Immature natural killer cell (primary cell): Measurements from ENCODE around the gene NPHS1. TPM values are rescaled to one million over a fixed set of nuclear protein-coding genes. Genes with fewer than 3 reads are reported as not detected.
A peak's percentile ranks its signal among the peaks of the same experiment; 100 is the strongest.
"Not testable (repeated sequence)": the region's sequence is repeated elsewhere in the genome, so short reads cannot be mapped to it uniquely, and the experiment has no call there.

Experiments used
- DNase-seq, 3 donors: peaks; one replicate each; pipeline ENCODE4 v3.0.0; 2022; ENCODE audit warnings: mixed read lengths in 1 of 3
- H3K27ac Mint-ChIP-seq, 6 donors: one replicate each; pipeline ENCODE4 v1.8.0; 2020; ENCODE audit warnings: mixed read lengths in 6 of 6, mild to moderate bottlenecking in 5 of 6, inconsistent platforms in 4 of 6, moderate library complexity in 3 of 6
- H3K27me3 Mint-ChIP-seq, 3 donors: one replicate each; pipeline ENCODE4 v1.8.0; 2020 to 2021; ENCODE audit warnings: low read depth in 3 of 3, mild to moderate bottlenecking in 3 of 3, mixed read lengths in 3 of 3, moderate library complexity in 3 of 3, inconsistent platforms in 1 of 3
- H3K36me3 Mint-ChIP-seq, 3 donors: one replicate each; pipeline ENCODE4 v1.8.0; 2020; ENCODE audit warnings: mixed read lengths in 3 of 3, inconsistent platforms in 2 of 3, mild to moderate bottlenecking in 2 of 3
- H3K4me1 Mint-ChIP-seq, 2 donors: one replicate each; pipeline ENCODE4 v1.8.0; 2020; ENCODE audit warnings: inconsistent platforms in 2 of 2, mild to moderate bottlenecking in 2 of 2, mixed read lengths in 2 of 2, moderate library complexity in 1 of 2
- H3K4me3 Mint-ChIP-seq, 5 donors: one replicate each; pipeline ENCODE4 v1.8.0; 2020; ENCODE audit warnings: mild to moderate bottlenecking in 5 of 5, mixed read lengths in 5 of 5, inconsistent platforms in 3 of 5, moderate library complexity in 3 of 5
- H3K9me3 Mint-ChIP-seq, 6 donors: one replicate each; pipeline ENCODE4 v1.8.0; 2020; ENCODE audit warnings: mild to moderate bottlenecking in 6 of 6, mixed read lengths in 6 of 6, inconsistent platforms in 4 of 6, moderate library complexity in 3 of 6
- polyA plus RNA-seq, 3 donors: library from polyadenylated mRNA; unstranded; fragments of 300-500 nt; fragmentation: Illumina TruSeq; gene quantifications; one replicate each; pipeline ENCODE4 v1.2.3, GENCODE V29; 2021

NPHS1 gene
- polyA plus RNA-seq, 3 donors from 2014 or later, result not detected

- Mint-ChIP-seq H3K27ac (peak overlapping the region in 1 of 6 donors; percentile 70), H3K4me1 (peaks cover 3 to 9% of the 10 kb centered on the region in 2 donors), H3K27me3 (peaks cover 0 to 4% (median 0%) of the 10 kb centered on the region in 3 donors), H3K36me3 (peaks cover 13 to 30% (median 22%) of the 10 kb centered on the region in 3 donors), H3K9me3 (no peaks in the 10 kb centered on the region), H3K4me3 (no peak overlapping the region)
- no peak for DNase-seq
These were observed 34.9 kb upstream of the NPHS1 start for GRCh38 chr19:35887197-35887596.

DNA sequence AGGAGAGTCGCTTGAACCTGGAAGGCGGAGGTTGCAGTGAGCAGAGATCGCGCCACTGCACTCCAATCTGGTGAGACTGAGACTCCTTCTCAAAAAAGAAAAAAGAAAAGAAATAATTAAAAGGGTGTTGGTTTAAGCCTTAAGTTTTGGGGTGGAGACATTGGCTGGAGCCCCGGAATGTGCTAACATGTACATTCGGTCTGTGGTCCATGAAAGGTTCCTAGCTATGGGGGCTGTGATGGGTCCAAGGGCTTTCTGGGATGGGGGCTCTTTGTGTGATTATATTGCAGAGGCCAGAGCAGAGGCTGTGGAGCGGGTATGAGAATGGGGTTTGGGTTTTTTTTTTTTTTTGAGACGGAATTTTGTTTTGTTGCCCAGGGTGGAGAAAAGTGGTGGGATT lies 33.6 kb upstream of the NPHS1 start:
- H3K4me1 Mint-ChIP-seq, result peaks cover 6 to 9% of the 10 kb centered on the region in 2 donors
- H3K36me3 Mint-ChIP-seq, result peaks cover 13 to 28% (median 20%) of the 10 kb centered on the region in 3 donors
- H3K27me3 Mint-ChIP-seq, result peaks cover 2 to 4% (median 3%) of the 10 kb centered on the region in 3 donors
- no peak for DNase-seq
- no peak overlapping the region for H3K4me3 Mint-ChIP-seq
- no peaks in the 10 kb centered on the region for H3K9me3 Mint-ChIP-seq
- H3K27ac Mint-ChIP-seq, result peak overlapping the region in 3 of 6 donors; percentile 39 to 60 (median 57)

GRCh38 chr19:35885225-35885738 lies 33.0 kb upstream of the NPHS1 start:
- no peak for DNase-seq
- Mint-ChIP-seq H3K4me3 (no peak overlapping the region), H3K36me3 (peaks cover 13 to 26% (median 18%) of the 10 kb centered on the region in 3 donors), H3K4me1 (peaks cover 6 to 8% of the 10 kb centered on the region in 2 donors), H3K27ac (peak overlapping the region in 3 of 6 donors; percentile 48 to 67 (median 56)), H3K27me3 (peaks cover 2 to 4% (median 3%) of the 10 kb centered on the region in 3 donors), H3K9me3 (no peaks in the 10 kb centered on the region)

DNA sequence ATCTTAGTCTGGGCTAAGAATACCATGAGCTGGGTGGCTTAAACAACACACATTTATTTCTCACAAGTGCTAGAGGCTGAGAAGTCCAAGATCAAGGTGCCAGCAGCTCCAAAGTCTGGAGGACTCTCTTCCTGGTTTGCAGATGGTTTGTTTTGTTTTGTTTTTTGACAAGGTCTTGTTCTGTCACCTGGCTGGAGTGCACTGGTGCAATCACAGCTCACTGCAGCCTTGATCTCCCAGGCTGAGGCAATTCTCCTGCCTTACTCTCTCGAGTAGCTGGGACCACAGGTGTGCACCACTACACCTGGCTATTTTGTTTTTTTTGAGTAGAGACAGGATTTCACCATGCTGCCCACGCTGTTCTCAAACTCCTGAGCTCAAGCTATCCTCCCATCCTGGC lies 31.6 kb upstream of the NPHS1 start:
- Mint-ChIP-seq H3K9me3 (no peaks in the 10 kb centered on the region), H3K4me3 (no peak overlapping the region), H3K27ac (no peak overlapping the region), H3K4me1 (peaks cover 6 to 9% of the 10 kb centered on the region in 2 donors), H3K27me3 (peaks cover 6 to 10% (median 9%) of the 10 kb centered on the region in 3 donors), H3K36me3 (peaks cover 9 to 17% (median 9%) of the 10 kb centered on the region in 3 donors)
- DNase-seq, result no peak

DNA sequence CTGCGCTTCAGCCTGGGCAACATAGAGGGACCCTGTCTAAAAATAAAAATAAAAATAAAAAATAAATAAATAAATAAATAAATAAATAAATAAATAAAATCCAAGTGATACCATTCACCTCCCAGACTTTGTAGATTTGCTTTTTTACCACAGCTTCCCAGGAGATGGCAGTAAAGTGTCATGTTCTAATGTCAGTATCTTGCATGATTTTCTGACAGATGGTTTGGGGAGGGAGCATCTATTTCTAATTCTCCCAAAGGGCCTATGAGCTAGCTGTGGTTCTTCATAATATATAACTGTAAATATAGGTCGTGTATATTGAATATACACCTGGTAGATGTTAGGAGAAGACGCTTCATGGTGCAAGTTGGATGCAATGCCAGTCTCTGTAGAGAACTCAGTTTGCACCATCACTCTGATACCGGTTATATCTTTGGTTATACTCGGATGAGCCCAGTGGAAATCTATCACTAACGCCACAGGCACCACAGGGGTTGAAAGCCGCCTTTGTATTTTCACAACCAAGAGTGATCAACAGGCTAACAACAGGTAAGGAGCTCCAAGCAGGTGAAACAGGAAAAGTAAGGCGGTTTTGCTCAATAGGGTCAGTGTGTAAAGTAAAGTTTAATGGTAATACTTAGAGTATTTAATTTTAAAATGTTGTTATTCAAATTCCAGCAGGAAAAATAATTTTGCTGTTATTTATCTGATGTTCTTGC lies 30.0 kb upstream of the NPHS1 start:
- Mint-ChIP-seq H3K4me3 (no peak overlapping the region), H3K4me1 (peaks cover 6 to 8% of the 10 kb centered on the region in 2 donors), H3K27ac (peak overlapping the region in 3 of 6 donors; percentile 7 to 82 (median 76)), H3K36me3 (peaks cover 0 to 6% (median 4%) of the 10 kb centered on the region in 3 donors), H3K9me3 (no peaks in the 10 kb centered on the region), H3K27me3 (peaks cover 6 to 16% (median 10%) of the 10 kb centered on the region in 3 donors)
- DNase-seq, result peak; percentile 67 to 77 (median 69)

DNA sequence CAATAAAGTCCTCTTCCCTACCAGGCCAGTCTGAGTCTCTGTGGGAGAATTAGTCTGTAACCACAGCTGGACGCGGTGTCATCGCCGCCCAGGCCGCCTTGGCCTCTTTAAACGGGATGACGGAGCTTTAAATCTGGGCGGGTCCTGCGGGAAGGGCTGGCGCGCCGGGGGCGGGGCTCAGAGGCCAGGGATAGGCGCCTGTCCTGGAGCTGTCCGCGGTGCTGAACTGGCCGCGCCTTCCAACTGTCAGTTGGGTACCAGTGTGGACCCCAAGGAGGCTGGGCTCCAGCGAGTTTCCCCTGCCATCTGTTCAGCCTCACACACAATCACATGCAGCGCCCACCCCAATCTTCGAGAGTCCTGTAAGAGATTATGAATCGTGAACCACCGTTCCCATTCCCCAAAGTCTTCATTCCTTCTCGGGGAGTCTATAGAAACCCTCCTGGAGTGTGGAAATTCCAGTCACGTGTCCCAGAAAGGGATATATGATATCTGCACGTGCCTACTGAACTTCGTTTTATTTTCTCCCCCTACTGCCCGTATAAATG lies 27.5 kb upstream of the NPHS1 start:
- H3K4me1 Mint-ChIP-seq, result peaks cover 6 to 8% of the 10 kb centered on the region in 2 donors
- no peak overlapping the region for H3K4me3 Mint-ChIP-seq
- no peaks in the 10 kb centered on the region for H3K36me3 Mint-ChIP-seq
- H3K27ac Mint-ChIP-seq, result no peak overlapping the region
- no peaks in the 10 kb centered on the region for H3K9me3 Mint-ChIP-seq
- peak; percentile 64 to 69 (median 65) for DNase-seq
- peaks cover 8 to 17% (median 12%) of the 10 kb centered on the region in 3 donors for H3K27me3 Mint-ChIP-seq

DNA sequence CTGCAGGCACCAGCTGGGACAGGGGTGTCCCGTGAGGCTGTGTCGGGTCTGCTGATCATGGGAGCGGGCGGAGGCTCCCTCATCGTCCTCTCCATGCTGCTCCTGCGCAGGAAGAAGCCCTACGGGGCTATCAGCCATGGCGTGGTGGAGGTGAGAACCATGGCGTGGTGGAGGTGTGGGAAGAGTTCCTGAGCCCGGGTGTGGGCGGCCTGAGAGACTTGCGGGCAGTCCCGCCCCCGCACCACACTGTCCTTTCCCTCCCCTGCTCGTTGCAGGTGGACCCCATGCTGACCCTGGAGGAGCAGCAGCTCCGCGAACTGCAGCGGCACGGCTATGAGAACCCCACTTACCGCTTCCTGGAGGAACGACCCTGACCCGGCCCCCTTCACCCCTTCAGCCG lies 26.8 kb upstream of the NPHS1 start:
- H3K4me3 Mint-ChIP-seq, result no peak overlapping the region
- no peak for DNase-seq
- H3K27me3 Mint-ChIP-seq, result peaks cover 8 to 18% (median 12%) of the 10 kb centered on the region in 3 donors
- H3K4me1 Mint-ChIP-seq, result peaks cover 6 to 8% of the 10 kb centered on the region in 2 donors
- H3K36me3 Mint-ChIP-seq, result no peaks in the 10 kb centered on the region
- no peak overlapping the region for H3K27ac Mint-ChIP-seq
- H3K9me3 Mint-ChIP-seq, result no peaks in the 10 kb centered on the region

GRCh38 chr19:35874392-35874930 lies 22.2 kb upstream of the NPHS1 start:
- H3K27me3 Mint-ChIP-seq, result peaks cover 13 to 20% (median 15%) of the 10 kb centered on the region in 3 donors
- DNase-seq, result no peak
- no peak overlapping the region for H3K4me3 Mint-ChIP-seq
- H3K9me3 Mint-ChIP-seq, result no peaks in the 10 kb centered on the region
- peaks cover 7 to 9% of the 10 kb centered on the region in 2 donors for H3K4me1 Mint-ChIP-seq
- H3K27ac Mint-ChIP-seq, result no peak overlapping the region
- no peaks in the 10 kb centered on the region for H3K36me3 Mint-ChIP-seq

DNA sequence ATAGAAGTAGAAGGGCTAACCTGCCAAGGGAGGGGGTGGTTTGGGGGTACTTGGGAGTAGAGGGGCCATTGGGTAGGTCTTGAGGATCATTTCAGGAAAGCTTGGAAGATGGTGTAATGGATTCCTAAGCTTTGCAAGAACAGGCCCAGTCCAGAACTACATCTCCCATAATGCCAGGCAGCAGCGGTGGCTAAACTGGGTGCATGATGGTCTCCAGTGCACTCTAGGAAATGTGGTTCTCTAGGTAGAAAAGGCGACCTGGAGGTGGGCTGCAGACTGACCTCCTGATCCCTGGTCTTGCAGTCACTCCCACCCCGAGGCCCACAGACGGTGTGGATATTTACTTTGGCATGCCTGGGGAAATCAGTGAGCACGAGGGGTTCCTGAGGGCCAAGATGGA lies 19.9 kb upstream of the NPHS1 start:
- no peak overlapping the region for H3K4me3 Mint-ChIP-seq
- H3K27me3 Mint-ChIP-seq, result peaks cover 18 to 26% (median 19%) of the 10 kb centered on the region in 3 donors
- H3K36me3 Mint-ChIP-seq, result no peaks in the 10 kb centered on the region
- peaks cover 15 to 16% of the 10 kb centered on the region in 2 donors for H3K4me1 Mint-ChIP-seq
- no peak for DNase-seq
- H3K9me3 Mint-ChIP-seq, result no peaks in the 10 kb centered on the region
- H3K27ac Mint-ChIP-seq, result no peak overlapping the region

DNA sequence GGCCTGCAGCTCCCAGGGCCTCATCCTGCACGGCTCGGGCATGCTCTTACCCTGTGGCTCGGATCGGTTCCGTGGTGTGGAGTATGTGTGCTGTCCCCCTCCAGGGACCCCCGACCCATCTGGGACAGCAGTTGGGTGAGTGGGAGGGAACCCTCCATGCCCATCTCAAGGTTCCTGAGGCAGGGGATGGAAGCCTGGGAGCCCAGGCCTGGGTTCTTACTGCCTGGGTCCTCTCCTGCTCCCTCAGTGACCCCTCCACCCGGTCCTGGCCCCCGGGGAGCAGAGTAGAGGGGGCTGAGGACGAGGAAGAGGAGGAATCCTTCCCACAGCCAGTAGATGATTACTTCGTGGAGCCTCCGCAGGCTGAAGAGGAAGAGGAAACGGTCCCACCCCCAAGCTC lies 19.3 kb upstream of the NPHS1 start:
- Mint-ChIP-seq H3K9me3 (no peaks in the 10 kb centered on the region), H3K4me1 (peaks cover 15 to 16% of the 10 kb centered on the region in 2 donors), H3K4me3 (no peak overlapping the region), H3K27ac (no peak overlapping the region), H3K27me3 (peaks cover 19 to 26% (median 20%) of the 10 kb centered on the region in 3 donors), H3K36me3 (no peaks in the 10 kb centered on the region)
- no peak for DNase-seq

DNA sequence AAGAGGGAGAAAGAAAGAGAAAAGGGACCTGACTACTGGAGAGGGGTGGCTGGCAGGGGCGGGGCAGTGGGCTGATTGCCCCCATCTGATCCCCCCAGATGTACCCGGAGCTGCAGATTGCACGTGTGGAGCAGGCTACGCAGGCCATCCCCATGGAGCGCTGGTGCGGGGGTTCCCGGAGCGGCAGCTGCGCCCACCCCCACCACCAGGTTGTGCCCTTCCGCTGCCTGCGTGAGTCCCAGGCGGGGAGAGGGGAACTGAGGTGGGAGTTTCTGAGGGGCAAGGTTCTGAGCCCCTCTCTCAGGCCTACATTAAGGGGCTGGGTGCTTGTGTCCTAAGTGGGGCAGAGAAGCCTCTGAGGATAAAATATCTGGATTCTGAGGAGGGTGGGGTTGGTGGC lies 18.5 kb upstream of the NPHS1 start:
- Mint-ChIP-seq H3K4me3 (no peak overlapping the region), H3K4me1 (peaks cover 15 to 16% of the 10 kb centered on the region in 2 donors), H3K27ac (no peak overlapping the region), H3K9me3 (no peaks in the 10 kb centered on the region), H3K36me3 (no peaks in the 10 kb centered on the region), H3K27me3 (peaks cover 18 to 24% (median 23%) of the 10 kb centered on the region in 3 donors)
- no peak for DNase-seq

DNA sequence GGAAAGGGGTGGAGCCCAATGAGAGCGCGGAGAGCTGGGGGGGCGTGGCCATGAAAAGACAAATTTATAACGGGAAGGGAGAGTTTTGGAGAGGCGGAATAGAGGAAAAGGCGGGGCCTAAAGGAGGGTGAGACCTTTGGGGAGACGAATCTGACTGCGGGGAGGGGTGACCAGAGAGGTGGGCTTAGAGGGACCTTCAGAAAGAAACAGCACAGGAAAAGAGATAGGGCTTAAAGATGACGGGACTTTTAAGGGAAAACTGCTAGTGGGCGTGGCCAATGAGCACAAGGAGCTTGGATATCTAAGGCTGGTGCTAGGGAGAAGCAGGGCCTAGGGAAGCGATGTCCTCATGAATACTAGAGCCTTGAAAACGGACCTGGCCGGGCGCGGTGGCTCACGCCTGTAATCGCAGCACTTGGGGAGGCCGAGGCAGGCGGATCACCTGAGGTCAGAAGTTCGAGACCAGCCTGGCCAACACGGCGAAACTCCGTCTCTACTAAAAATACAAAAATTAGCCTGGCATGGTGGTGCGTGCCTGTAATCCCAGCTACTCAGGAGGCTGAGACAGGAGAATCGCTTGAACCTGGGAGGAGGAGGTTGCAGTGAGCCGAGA lies 17.9 kb upstream of the NPHS1 start:
- H3K36me3 Mint-ChIP-seq, DNase-seq, H3K9me3 Mint-ChIP-seq: not testable (repeated sequence)
- Mint-ChIP-seq H3K27me3 (peaks cover 15 to 27% (median 24%) of the 10 kb centered on the region in 3 donors), H3K4me3 (peak overlapping the region; percentile 42 to 67 (median 62)), H3K27ac (peak overlapping the region in 1 of 6 donors; percentile 28), H3K4me1 (peaks cover 15 to 16% of the 10 kb centered on the region in 2 donors)

DNA sequence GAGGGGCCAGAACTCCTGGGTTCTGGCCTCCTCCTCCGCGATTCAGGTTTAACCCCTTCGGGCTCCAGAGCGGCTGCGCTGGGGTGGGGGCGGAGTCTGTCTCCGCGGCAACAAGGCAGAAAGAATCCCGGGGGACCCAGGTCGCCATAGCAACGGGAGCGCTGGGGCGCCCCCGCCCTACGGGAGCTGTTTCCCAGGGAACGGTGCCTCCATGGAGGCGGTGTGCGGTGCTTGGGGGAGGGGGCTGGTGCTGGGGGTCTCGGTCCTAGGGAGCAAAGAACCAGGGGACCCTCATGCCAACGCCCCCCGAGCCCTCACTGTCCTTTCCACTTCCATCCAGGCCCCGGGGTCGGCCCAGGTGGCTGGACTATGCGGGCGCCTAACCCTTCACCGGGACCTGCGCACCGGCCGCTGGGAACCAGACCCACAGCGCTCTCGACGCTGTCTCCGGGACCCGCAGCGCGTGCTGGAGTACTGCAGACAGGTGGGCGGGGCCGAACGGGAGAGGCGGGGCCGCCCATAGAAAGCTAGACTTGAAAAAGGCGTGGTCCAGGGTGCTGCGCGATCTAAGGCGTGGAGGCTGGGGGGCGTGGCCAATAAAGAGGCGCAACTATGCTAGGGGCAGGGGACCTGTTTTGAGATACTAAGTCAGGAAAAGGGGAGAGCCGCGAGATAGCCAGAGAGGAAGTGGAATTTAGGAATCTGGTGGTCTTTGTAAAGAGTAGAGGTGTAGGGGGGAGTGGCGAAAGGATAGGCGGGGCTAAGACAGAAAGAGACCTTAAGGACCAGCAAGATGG lies 17.2 kb upstream of the NPHS1 start:
- peaks cover 18 to 31% (median 26%) of the 10 kb centered on the region in 3 donors for H3K27me3 Mint-ChIP-seq
- H3K4me3 Mint-ChIP-seq, result peak overlapping the region; percentile 61 to 67 (median 62)
- peak; percentile 46 to 59 (median 52) for DNase-seq
- no peaks in the 10 kb centered on the region for H3K36me3 Mint-ChIP-seq
- peaks cover 15 to 16% of the 10 kb centered on the region in 2 donors for H3K4me1 Mint-ChIP-seq
- H3K9me3 Mint-ChIP-seq, result no peaks in the 10 kb centered on the region
- H3K27ac Mint-ChIP-seq, result no peak overlapping the region
